ENCODE results near the gene FGF6.

DNA sequence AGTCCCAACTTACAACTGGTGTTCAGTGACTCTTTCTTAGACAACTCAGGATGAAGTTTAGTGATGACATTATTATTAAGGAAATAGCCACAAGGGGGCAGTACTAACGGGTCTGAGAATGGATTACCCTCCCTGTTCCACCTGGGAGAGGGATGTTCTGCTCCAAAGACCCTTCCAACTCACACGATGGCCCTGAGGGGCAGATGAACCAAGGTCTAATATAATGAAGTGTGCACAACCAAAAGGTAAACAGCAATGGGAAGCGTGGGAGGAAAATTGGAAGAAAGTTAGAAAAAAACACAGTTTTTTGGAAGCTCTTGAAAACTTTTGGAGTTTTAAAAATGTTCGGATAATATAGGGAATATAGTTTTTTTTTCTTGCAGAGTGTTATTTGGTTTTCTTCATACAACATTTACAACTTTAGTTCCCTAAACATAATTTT is 24.0 kb downstream of the FGF6 start:
- TF ChIP-seq TAF1 (conservative IDR thresholded peaks at IDR 0.05) (no peak), RAD21 (IDR thresholded peaks at IDR 0.05) (peak; percentile 65 to 77), HNF4G (IDR thresholded peaks at IDR 0.05) (no peak), JUND (IDR thresholded peaks at IDR 0.05) (no peak), EGR1 (IDR thresholded peaks at IDR 0.05; ENCODE audit: low read depth in 2 of 2) (no peak), SP1 (IDR thresholded peaks at IDR 0.05) (no peak), FOXA1 (IDR thresholded peaks at IDR 0.05) (no peak), YY1 (IDR thresholded peaks at IDR 0.05) (no peak)
- TF ChIP-seq, protein P1, sequence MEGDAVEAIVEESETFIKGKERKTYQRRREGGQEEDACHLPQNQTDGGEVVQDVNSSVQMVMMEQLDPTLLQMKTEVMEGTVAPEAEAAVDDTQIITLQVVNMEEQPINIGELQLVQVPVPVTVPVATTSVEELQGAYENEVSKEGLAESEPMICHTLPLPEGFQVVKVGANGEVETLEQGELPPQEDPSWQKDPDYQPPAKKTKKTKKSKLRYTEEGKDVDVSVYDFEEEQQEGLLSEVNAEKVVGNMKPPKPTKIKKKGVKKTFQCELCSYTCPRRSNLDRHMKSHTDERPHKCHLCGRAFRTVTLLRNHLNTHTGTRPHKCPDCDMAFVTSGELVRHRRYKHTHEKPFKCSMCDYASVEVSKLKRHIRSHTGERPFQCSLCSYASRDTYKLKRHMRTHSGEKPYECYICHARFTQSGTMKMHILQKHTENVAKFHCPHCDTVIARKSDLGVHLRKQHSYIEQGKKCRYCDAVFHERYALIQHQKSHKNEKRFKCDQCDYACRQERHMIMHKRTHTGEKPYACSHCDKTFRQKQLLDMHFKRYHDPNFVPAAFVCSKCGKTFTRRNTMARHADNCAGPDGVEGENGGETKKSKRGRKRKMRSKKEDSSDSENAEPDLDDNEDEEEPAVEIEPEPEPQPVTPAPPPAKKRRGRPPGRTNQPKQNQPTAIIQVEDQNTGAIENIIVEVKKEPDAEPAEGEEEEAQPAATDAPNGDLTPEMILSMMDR (IDR thresholded peaks at IDR 0.05; ENCODE audit: low read depth, low read length, missing input control) = peak; percentile 42
- TF ChIP-seq, protein P2, sequence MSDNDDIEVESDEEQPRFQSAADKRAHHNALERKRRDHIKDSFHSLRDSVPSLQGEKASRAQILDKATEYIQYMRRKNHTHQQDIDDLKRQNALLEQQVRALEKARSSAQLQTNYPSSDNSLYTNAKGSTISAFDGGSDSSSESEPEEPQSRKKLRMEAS (IDR thresholded peaks at IDR 0.05) = no peak
- TF ChIP-seq, protein P3, sequence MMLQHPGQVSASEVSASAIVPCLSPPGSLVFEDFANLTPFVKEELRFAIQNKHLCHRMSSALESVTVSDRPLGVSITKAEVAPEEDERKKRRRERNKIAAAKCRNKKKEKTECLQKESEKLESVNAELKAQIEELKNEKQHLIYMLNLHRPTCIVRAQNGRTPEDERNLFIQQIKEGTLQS (IDR thresholded peaks at IDR 0.05) = no peak
- TF ChIP-seq, protein P4, sequence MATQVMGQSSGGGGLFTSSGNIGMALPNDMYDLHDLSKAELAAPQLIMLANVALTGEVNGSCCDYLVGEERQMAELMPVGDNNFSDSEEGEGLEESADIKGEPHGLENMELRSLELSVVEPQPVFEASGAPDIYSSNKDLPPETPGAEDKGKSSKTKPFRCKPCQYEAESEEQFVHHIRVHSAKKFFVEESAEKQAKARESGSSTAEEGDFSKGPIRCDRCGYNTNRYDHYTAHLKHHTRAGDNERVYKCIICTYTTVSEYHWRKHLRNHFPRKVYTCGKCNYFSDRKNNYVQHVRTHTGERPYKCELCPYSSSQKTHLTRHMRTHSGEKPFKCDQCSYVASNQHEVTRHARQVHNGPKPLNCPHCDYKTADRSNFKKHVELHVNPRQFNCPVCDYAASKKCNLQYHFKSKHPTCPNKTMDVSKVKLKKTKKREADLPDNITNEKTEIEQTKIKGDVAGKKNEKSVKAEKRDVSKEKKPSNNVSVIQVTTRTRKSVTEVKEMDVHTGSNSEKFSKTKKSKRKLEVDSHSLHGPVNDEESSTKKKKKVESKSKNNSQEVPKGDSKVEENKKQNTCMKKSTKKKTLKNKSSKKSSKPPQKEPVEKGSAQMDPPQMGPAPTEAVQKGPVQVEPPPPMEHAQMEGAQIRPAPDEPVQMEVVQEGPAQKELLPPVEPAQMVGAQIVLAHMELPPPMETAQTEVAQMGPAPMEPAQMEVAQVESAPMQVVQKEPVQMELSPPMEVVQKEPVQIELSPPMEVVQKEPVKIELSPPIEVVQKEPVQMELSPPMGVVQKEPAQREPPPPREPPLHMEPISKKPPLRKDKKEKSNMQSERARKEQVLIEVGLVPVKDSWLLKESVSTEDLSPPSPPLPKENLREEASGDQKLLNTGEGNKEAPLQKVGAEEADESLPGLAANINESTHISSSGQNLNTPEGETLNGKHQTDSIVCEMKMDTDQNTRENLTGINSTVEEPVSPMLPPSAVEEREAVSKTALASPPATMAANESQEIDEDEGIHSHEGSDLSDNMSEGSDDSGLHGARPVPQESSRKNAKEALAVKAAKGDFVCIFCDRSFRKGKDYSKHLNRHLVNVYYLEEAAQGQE (IDR thresholded peaks at IDR 0.05) = no peak

Measured in liver (tissue), 3 donors.